Mucosa of descending colon (tissue), 3 donors: ENCODE data around the gene MSL3. TPM values are rescaled to one million over a fixed set of nuclear protein-coding genes. Genes with fewer than 3 reads are reported as not detected.

Source experiments
- ATAC-seq: fragments of 200-7000 bp; cut with Tn5 transposase; one replicate; pipeline ENCODE4 v1.9.1; 2020; ENCODE audit warnings: mild to moderate bottlenecking, moderate library complexity
- DNase-seq, 3 donors: peaks; one replicate each; pipeline ENCODE4 v3.0.0-alpha.2; 2020
- H3K36me3 ChIP-seq: fragments of 200-600 bp; one replicate; pipeline ENCODE4 v1.8.0; 2021; ENCODE audit warnings: low read depth, mild to moderate bottlenecking
- H3K4me1 ChIP-seq: fragments of 200-600 bp; one replicate; pipeline ENCODE4 v1.8.0; 2021; ENCODE audit warnings: low read depth, mild to moderate bottlenecking
- H3K4me3 ChIP-seq: fragments of 200-600 bp; one replicate; pipeline ENCODE4 v1.8.0; 2021; ENCODE audit warnings: mild to moderate bottlenecking
- H3K9me3 ChIP-seq: fragments of 200-600 bp; one replicate; pipeline ENCODE4 v1.8.0; 2021; ENCODE audit warnings: mild to moderate bottlenecking
- intact Hi-C, 2 donors: fragments of 100-400 bp; cut with DNase I in 1 of 2; cut with micrococcal nuclease in 1 of 2; formaldehyde crosslinking; loops; one replicate each; pipeline versions ENCODE4 v1.11.0 to v1.11.1; 2022; cut with DNase I, micrococcal nuclease
- total RNA-seq, 3 donors: library from RNA; stranded (reverse); fragmentation: NEBNext Ultra II Directional in 2 of 3; extraction: Animal tissue kit (Norgen Biotek cat#: 25700) in 2 of 3; gene quantifications; one replicate each; pipeline versions ENCODE4 v1.2.1 to v1.2.4, GENCODE V29; 2021 to 2023
- TF ChIP-seq, protein P1 (sequence below): fragments of 200-600 bp; IDR thresholded peaks from one replicate; pipeline ENCODE4 v1.8.0; 2022; ENCODE audit warnings: antibody characterized with exemption, mild to moderate bottlenecking
- donor health status: DM: no; HTN: no; CAD: no; lungs with moderate emphysema.
- donor health status: DM: no; HTN: no; CAD: no.
- donor health status: DM: no; HTN: yes; CAD: no.

Gene MSL3
- total RNA-seq, 3 donors from 2014 or later: 17.2 to 25.3 (median 19.5) TPM

DNA sequence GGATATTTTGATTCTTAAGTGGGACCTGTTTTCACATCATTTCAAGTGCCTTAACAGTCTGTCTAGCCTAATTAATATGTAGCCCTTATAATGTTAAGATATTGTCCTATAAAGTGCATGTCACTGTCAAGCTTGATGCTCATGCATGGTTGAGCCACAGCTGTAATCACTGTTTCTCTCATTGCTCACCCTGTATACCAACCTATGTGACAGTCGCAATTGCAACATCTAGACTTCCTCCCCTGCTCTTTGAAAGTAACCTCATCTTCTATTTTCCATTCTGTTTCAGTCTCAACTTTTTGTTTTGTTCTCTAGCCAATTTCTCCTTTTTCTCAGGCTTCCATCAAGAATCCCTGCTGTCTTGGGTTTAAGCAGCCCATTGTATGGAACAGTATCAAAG lies 24.4 kb upstream of the MSL3 start:
- Histone ChIP-seq H3K4me1 (no peaks in the 10 kb centered on the region), H3K4me3 (no peak overlapping the region), H3K9me3 (no peaks in the 10 kb centered on the region), H3K36me3 (no peaks in the 10 kb centered on the region)
- ATAC-seq (no peak), DNase-seq (no peak)
- TF ChIP-seq, protein P1, sequence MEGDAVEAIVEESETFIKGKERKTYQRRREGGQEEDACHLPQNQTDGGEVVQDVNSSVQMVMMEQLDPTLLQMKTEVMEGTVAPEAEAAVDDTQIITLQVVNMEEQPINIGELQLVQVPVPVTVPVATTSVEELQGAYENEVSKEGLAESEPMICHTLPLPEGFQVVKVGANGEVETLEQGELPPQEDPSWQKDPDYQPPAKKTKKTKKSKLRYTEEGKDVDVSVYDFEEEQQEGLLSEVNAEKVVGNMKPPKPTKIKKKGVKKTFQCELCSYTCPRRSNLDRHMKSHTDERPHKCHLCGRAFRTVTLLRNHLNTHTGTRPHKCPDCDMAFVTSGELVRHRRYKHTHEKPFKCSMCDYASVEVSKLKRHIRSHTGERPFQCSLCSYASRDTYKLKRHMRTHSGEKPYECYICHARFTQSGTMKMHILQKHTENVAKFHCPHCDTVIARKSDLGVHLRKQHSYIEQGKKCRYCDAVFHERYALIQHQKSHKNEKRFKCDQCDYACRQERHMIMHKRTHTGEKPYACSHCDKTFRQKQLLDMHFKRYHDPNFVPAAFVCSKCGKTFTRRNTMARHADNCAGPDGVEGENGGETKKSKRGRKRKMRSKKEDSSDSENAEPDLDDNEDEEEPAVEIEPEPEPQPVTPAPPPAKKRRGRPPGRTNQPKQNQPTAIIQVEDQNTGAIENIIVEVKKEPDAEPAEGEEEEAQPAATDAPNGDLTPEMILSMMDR: no peak
- intact Hi-C loops: no loop called here

DNA sequence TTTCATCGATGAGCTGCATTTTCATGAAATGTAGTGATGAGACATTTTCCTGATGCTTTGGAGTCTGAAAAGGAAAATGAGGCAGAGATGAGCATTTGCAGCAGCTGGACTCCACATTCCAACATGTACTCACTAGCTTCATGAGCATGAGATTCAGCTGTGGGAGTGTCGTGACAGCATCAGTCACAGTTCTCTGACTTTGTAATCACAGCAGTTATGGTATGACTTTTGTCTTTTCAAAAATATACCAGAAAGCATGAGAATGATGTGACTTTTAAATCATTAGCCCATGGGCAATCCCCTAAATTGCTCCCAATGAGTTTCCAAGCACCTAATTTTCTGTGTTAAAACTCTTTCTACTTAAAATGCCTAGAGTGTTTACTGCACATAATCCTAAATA lies 18.3 kb upstream of the MSL3 start:
- Histone ChIP-seq H3K36me3 (no peaks in the 10 kb centered on the region), H3K4me1 (no peaks in the 10 kb centered on the region), H3K4me3 (no peak overlapping the region), H3K9me3 (no peaks in the 10 kb centered on the region)
- ATAC-seq (no peak), DNase-seq (no peak)
- intact Hi-C loops: no loop called here
- TF ChIP-seq, protein P1: no peak

DNA sequence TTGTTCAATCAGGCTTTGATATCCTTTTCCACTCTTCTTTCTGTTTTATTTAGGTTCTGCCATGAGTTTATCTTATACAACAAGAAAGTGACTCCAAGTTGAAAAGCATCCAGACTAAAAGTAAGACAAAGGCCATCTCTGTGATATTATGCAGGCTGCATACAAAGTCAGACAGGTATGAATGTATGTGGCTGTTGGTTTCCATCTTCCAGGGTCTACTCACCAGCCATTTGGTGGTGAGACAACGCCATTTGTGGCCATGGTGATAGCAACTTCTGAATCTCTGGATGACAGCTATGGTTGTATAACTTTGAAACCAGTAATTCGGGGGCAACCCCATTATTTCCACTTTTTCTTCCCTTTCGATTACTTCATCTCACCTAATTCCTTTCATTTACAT lies 17.2 kb upstream of the MSL3 start:
- DNase-seq (no peak), ATAC-seq (no peak)
- H3K4me3 ChIP-seq: no peak overlapping the region
- no peaks in the 10 kb centered on the region for H3K4me1 ChIP-seq
- no peaks in the 10 kb centered on the region for H3K9me3 ChIP-seq
- TF ChIP-seq, protein P1: no peak
- H3K36me3 ChIP-seq: no peaks in the 10 kb centered on the region
- intact Hi-C loops: no loop called here

DNA sequence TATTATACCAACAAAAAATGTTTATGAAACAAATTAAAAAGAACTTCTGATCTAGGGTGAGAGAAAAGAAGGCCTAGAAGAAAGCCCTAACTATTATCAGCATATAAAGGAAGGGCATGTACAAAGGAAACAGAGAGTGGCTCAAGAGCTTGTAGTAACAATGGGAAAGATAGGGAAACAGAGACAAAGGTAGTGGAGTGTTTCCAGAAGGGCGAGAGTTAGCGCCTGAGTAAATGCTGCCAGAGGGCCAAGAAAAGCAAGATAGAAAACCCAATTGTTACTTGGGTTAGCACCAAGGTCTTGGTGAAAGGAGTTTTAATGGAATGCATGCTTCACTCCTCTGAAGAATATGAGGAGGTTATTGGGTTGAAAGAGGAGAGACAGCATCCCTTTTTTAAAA lies 16.5 kb upstream of the MSL3 start:
- ATAC-seq: no peak
- intact Hi-C loops: no loop called here
- Histone ChIP-seq H3K4me3 (no peak overlapping the region), H3K9me3 (no peaks in the 10 kb centered on the region), H3K36me3 (no peaks in the 10 kb centered on the region), H3K4me1 (no peaks in the 10 kb centered on the region)
- DNase-seq: no peak
- TF ChIP-seq, protein P1: no peak

DNA sequence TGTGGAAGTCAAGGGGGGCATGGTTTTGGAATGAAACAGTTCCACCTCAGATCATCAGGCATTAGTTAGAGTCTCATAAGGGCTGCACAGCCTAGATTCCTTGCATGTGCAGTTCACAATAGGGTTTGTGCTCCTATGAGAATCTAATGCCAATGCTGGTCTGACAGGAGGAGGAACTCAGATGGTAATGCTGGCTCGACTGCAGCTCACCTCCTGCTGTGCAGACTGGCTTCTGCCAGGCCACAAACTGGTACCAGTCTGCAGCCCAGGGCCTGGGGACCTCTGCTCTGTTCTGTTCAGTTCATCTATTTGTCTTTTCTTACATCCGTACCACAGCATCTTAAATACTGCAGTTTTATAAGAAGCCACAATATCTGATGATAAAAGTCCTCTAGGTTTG lies 12.2 kb upstream of the MSL3 start:
- ATAC-seq: no peak
- intact Hi-C loops: no loop called here
- TF ChIP-seq, protein P1: no peak

DNA sequence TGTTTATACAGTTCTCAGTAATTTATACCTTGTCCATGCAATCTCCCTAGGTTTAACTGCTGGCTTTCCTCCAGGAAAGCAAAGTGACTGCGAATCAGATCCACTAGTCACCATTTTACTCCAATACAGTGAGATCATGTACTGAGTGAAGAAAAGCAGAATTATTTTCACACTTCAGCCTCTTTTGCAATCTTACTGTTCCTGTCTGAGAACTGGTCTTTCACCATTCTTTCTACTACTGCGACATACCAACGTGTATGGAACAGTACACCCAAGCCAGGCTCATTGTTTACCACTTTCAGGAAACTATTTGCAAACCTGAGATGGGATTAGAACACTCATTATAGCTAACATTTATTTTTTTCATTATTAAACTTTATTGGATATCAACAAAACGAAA lies 8.0 kb upstream of the MSL3 start:
- intact Hi-C loops: no loop called here
- TF ChIP-seq, protein P1: no peak
- Histone ChIP-seq H3K9me3 (no peaks in the 10 kb centered on the region), H3K4me3 (no peak overlapping the region), H3K36me3 (no peaks in the 10 kb centered on the region), H3K4me1 (no peaks in the 10 kb centered on the region)
- DNase-seq (no peak), ATAC-seq (no peak)

More for the DNA sequence above, 12.2 kb upstream of the MSL3 start:
- Histone ChIP-seq H3K4me1 (no peaks in the 10 kb centered on the region), H3K36me3 (no peaks in the 10 kb centered on the region), H3K9me3 (no peaks in the 10 kb centered on the region), H3K4me3 (no peak overlapping the region)
- no peak for DNase-seq
